GM23248 (cell line): ENCODE measurements around the gene ONECUT2. TPM values are rescaled to one million over a fixed set of nuclear protein-coding genes. Genes with fewer than 3 reads are reported as not detected.

Source experiments
- DNase-seq: peaks from one replicate; pipeline ENCODE4 v3.0.0-alpha.2; 2015
- H2AFZ ChIP-seq: fragments of 200-600 bp; sonication (generic); 2 replicates; pipeline ENCODE4 v1.6.1; 2016; ENCODE audit warnings: antibody characterized with exemption
- H3F3A ChIP-seq: fragments of 200-600 bp; sonication (generic); 2 replicates; pipeline ENCODE4 v1.6.1; 2016; ENCODE audit warnings: mild to moderate bottlenecking, antibody characterized with exemption, mixed run types; ENCODE audit not compliant: insufficient read depth
- H3K27ac ChIP-seq: fragments of 200-600 bp; sonication (generic); 2 replicates; pipeline ENCODE4 v1.5.1; 2016; ENCODE audit warnings: mild to moderate bottlenecking
- H3K27me3 ChIP-seq: fragments of 200-600 bp; sonication (generic); replicated peaks from 2 replicates; pipeline ENCODE4 v1.6.1; 2016; ENCODE audit warnings: mild to moderate bottlenecking; ENCODE audit not compliant: insufficient read depth
- H3K36me3 ChIP-seq: fragments of 200-600 bp; sonication (generic); 2 replicates; pipeline ENCODE4 v1.6.1; 2016; ENCODE audit warnings: low read depth, mild to moderate bottlenecking
- H3K4me1 ChIP-seq: fragments of 200-600 bp; sonication (generic); 2 replicates; pipeline ENCODE4 v1.6.1; 2016; ENCODE audit warnings: mild to moderate bottlenecking; ENCODE audit not compliant: insufficient read depth
- H3K4me2 ChIP-seq: fragments of 200-600 bp; sonication (generic); one replicate; pipeline ENCODE4 v1.6.1; 2016; ENCODE audit warnings: mild to moderate bottlenecking; ENCODE audit not compliant: unreplicated experiment
- H3K4me3 ChIP-seq: fragments of 200-600 bp; sonication (generic); 2 replicates; pipeline ENCODE4 v1.5.1; 2016; ENCODE audit warnings: mild to moderate bottlenecking
- H3K79me2 ChIP-seq: fragments of 200-600 bp; sonication (generic); 2 replicates; pipeline ENCODE4 v1.6.1; 2016; ENCODE audit warnings: mild to moderate bottlenecking; ENCODE audit not compliant: insufficient read depth
- H3K9ac ChIP-seq: fragments of 200-600 bp; sonication (generic); 2 replicates; pipeline ENCODE4 v1.6.1; 2016; ENCODE audit warnings: mild to moderate bottlenecking
- H3K9me2 ChIP-seq: fragments of 200-600 bp; sonication (generic); 2 replicates; pipeline ENCODE4 v1.6.1; 2016; ENCODE audit warnings: mixed run types, mild to moderate bottlenecking, moderate library complexity; ENCODE audit not compliant: insufficient read depth
- H3K9me3 ChIP-seq: fragments of 200-600 bp; sonication (generic); one replicate; pipeline ENCODE4 v1.6.1; 2017; ENCODE audit warnings: low read depth
- H4K20me1 ChIP-seq: fragments of 200-600 bp; sonication (generic); 2 replicates; pipeline ENCODE4 v1.6.0; 2016; ENCODE audit not compliant: insufficient read depth
- EZH2 ChIP-seq: fragments of 200-600 bp; sonication (generic); IDR thresholded peaks from 2 replicates; pipeline ENCODE4 v1.6.1; 2018; ENCODE audit warnings: antibody characterized with exemption, mild to moderate bottlenecking; ENCODE audit not compliant: insufficient read depth, poor library complexity, severe bottlenecking
- EZH2phosphoT487 ChIP-seq: fragments of 200-600 bp; sonication (generic); IDR thresholded peaks from 2 replicates; pipeline ENCODE4 v1.6.1; 2018; ENCODE audit warnings: antibody characterized with exemption, moderate library complexity, mild to moderate bottlenecking, low read depth; ENCODE audit not compliant: insufficient read depth
- WGBS, 2 experiments: methylation state at CpG; one replicate each; pipeline ENCODE4 v1.1.6; 2015 to 2017; ENCODE audit warnings: low lambda C conversion rate in 2 of 2, low coverage in 1 of 2; ENCODE audit errors: missing lambda C conversion rate in 2 of 2; 5-methylcytosine and 5-hydroxymethylcytosine counted together
- in situ Hi-C: fragments of 300-500 bp; cut with MboI; formaldehyde crosslinking; loops from 2 replicates; pipeline ENCODE4 v1.15.0; 2020
- polyA plus RNA-seq: library from polyadenylated mRNA; unstranded; fragments of >200 nt; fragmentation: Nextera tagmentation; extraction: Ambion mirVana; gene quantifications from 2 replicates; pipeline ENCODE4 v1.2.1, GENCODE V29; 2016
- total RNA-seq: library from RNA; depleted of rRNA; stranded (reverse); fragments of >200 nt; shearing (Covaris generic); gene quantifications from 2 replicates; pipeline ENCODE4 v1.2.3, GENCODE V29; 2014

ONECUT2 gene
- total and polyA plus RNA-seq, 2 experiments from 2014 or later: 0.01 TPM; not detected in 1

DNA sequence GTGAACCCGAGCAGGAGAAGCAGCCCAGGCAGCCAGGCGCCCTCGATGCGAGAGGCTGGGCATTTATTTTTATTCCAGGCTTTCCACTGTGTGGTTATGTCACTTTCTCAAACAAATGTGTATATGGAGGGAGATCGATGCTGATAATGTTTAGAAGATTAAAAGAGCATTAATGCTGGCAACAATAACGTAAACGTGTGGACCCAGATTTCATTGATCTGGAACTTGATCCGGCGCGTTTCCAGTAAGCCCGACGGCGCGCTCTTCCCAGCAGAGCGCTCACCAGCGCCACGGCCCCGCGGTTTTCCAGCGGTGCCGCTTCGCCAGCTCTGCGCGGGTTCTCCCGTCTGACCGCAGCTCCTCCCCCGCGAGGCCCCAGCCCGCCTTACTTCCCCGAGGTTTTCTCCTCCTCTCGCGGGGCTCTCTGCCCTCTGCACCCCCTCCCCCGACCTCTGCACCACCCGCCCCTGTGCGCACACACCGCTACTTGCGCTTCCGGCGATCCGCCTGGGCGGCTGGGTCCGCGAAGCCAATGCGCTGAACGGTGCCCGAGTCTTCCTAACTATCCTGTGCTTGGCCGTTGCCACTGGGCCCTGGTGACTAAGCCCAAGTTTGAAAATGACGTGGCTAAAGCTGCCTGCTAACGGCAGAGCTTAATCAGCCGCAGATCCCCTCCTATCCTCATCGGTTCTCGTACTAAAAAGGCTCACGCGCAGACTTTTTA, 6.1 kb downstream of the ONECUT2 start:
- H3K27me3 ChIP-seq: peaks cover 90% of the 10 kb centered on the region
- H3K79me2 ChIP-seq: no peaks in the 10 kb centered on the region
- peak overlapping the region; percentile 66 for H2AFZ ChIP-seq
- in situ Hi-C loops: loop anchor here (25.0 kb wide), 1 partner anchor 579 kb away; no protein-coding TSS in a partner anchor
- peak; percentile 76 for DNase-seq
- no peaks in the 10 kb centered on the region for H3K36me3 ChIP-seq
- no peak overlapping the region for H3K27ac ChIP-seq
- no peak for TF ChIP-seq EZH2phosphoT487
- TF ChIP-seq EZH2: peak; percentile 64
- peak overlapping the region; percentile 59 for H3K4me3 ChIP-seq
- no peaks in the 10 kb centered on the region for H3K9me3 ChIP-seq
- H3F3A ChIP-seq: no peaks in the 10 kb centered on the region
- WGBS, 2 experiments: 6% methylated on average over 34 to 54 of the region's 54 CpGs
- no peak overlapping the region for H3K9ac ChIP-seq
- H4K20me1 ChIP-seq: no peaks in the 10 kb centered on the region
- no peaks in the 10 kb centered on the region for H3K9me2 ChIP-seq
- peaks cover 6% of the 10 kb centered on the region for H3K4me1 ChIP-seq
- peak overlapping the region; percentile 75 for H3K4me2 ChIP-seq

DNA sequence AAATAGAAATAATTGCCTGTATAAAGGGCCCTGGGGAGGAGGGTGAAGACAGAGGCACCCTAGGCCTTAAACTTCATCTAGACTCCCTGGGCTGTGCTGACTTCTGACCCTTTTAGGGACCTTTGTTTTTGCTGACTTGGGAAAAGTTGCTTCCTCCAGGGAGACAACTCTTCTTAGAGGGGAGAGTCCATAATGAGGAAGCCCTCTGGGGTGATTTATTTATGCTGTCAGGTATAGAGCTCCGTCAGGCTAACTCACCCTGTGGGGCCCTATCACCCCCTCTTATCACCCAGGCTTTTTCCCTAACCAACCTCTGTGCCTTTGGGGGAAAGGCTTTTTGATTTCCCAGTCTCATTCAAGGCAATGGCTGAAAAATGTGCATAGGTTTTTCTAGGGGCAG, 8.1 kb downstream of the ONECUT2 start:
- no peaks in the 10 kb centered on the region for H3K79me2 ChIP-seq
- 0 to 5% methylated on average over 1 of the region's 1 CpG for WGBS, 2 experiments
- no peaks in the 10 kb centered on the region for H3K9me2 ChIP-seq
- H3K9me3 ChIP-seq: no peaks in the 10 kb centered on the region
- H3K4me2 ChIP-seq: no peak overlapping the region
- no peaks in the 10 kb centered on the region for H3K36me3 ChIP-seq
- in situ Hi-C loops: loop anchor here (25.0 kb wide), 1 partner anchor 581 kb away; no protein-coding TSS in a partner anchor
- H2AFZ ChIP-seq: no peak overlapping the region
- H3K4me1 ChIP-seq: peaks cover 2% of the 10 kb centered on the region
- TF ChIP-seq EZH2phosphoT487: no peak
- TF ChIP-seq EZH2: no peak
- no peak overlapping the region for H3K9ac ChIP-seq
- DNase-seq: no peak
- H3K27ac ChIP-seq: no peak overlapping the region
- peaks cover 71% of the 10 kb centered on the region for H3K27me3 ChIP-seq
- H3K4me3 ChIP-seq: no peak overlapping the region
- H4K20me1 ChIP-seq: no peaks in the 10 kb centered on the region
- H3F3A ChIP-seq: no peaks in the 10 kb centered on the region

DNA sequence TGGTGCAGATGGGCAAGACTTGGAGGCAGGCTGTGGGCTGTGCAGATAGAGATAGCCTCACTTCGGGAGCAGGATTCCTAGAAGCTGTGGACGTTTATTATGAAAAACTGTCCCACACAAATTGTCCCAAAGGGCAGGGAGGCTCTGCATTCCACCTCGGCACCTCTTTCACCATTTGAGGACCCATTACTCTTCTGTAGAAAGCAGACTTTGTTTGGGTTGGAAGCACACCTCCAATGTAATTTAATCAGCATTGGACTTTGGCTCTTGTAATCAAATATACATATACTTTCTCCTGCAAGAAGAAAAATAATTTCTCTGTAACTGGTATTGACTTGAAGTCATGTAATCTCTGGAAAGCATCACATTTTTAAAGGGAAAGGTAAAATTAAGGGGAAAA, 8.5 kb downstream of the ONECUT2 start:
- WGBS, 2 experiments: 11 to 14% methylated on average over 3 of the region's 3 CpGs
- no peaks in the 10 kb centered on the region for H3K9me2 ChIP-seq
- H3K4me3 ChIP-seq: no peak overlapping the region
- H3K9ac ChIP-seq: no peak overlapping the region
- H3K9me3 ChIP-seq: no peaks in the 10 kb centered on the region
- no peaks in the 10 kb centered on the region for H3F3A ChIP-seq
- no peaks in the 10 kb centered on the region for H3K4me1 ChIP-seq
- TF ChIP-seq EZH2 (no peak), EZH2phosphoT487 (no peak)
- H3K4me2 ChIP-seq: no peak overlapping the region
- in situ Hi-C loops: loop anchor here (25.0 kb wide), 1 partner anchor 581 kb away; no protein-coding TSS in a partner anchor
- H3K27ac ChIP-seq: no peak overlapping the region
- H3K36me3 ChIP-seq: no peaks in the 10 kb centered on the region
- peaks cover 66% of the 10 kb centered on the region for H3K27me3 ChIP-seq
- H3K79me2 ChIP-seq: no peaks in the 10 kb centered on the region
- no peaks in the 10 kb centered on the region for H4K20me1 ChIP-seq
- DNase-seq: no peak
- H2AFZ ChIP-seq: no peak overlapping the region

DNA sequence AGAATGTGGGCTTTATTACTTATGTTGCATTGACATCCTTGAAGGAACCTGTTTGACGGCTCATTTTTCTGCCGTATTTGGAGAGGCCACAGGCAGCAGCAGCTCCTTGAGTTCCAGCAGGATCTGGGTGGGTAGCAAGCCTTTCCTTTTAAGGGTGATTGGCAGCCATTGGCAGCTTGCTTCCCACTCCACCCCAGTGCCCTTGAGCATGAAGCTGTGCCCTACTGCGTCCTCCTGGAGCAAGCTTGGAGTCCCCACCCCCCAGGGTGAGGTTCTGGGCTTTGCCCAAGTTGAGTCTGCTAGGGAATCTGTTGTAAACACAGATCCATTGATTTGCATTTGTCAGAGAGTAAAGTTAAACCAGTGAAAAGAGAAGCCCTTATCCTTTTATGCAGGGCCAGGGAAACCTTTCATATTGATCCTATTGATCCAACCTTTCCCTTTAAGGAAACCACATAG, 9.2 kb downstream of the ONECUT2 start:
- no peaks in the 10 kb centered on the region for H3K79me2 ChIP-seq
- no peak overlapping the region for H3K9ac ChIP-seq
- H3K4me1 ChIP-seq: no peaks in the 10 kb centered on the region
- H3K9me3 ChIP-seq: no peaks in the 10 kb centered on the region
- H3K4me3 ChIP-seq: no peak overlapping the region
- WGBS, 2 experiments: 35 to 55% methylated on average over 3 of the region's 3 CpGs
- no peaks in the 10 kb centered on the region for H3F3A ChIP-seq
- H2AFZ ChIP-seq: no peak overlapping the region
- TF ChIP-seq EZH2: no peak
- TF ChIP-seq EZH2phosphoT487: no peak
- H3K4me2 ChIP-seq: no peak overlapping the region
- H3K27me3 ChIP-seq: peaks cover 60% of the 10 kb centered on the region
- no peak for DNase-seq
- H3K9me2 ChIP-seq: no peaks in the 10 kb centered on the region
- in situ Hi-C loops: loop anchor here (25.0 kb wide), 1 partner anchor 582 kb away; no protein-coding TSS in a partner anchor
- no peak overlapping the region for H3K27ac ChIP-seq
- no peaks in the 10 kb centered on the region for H4K20me1 ChIP-seq
- H3K36me3 ChIP-seq: no peaks in the 10 kb centered on the region
